Islet of Langerhans (tissue), 1 donor: ENCODE results near the gene RASSF8.

Source experiments
- FAIRE-seq: peaks from one replicate; lab custom pipeline; 2011; peaks lifted over from hg19 to GRCh38; lab: Jason Lieb, UNC

The RASSF8 gene

DNA sequence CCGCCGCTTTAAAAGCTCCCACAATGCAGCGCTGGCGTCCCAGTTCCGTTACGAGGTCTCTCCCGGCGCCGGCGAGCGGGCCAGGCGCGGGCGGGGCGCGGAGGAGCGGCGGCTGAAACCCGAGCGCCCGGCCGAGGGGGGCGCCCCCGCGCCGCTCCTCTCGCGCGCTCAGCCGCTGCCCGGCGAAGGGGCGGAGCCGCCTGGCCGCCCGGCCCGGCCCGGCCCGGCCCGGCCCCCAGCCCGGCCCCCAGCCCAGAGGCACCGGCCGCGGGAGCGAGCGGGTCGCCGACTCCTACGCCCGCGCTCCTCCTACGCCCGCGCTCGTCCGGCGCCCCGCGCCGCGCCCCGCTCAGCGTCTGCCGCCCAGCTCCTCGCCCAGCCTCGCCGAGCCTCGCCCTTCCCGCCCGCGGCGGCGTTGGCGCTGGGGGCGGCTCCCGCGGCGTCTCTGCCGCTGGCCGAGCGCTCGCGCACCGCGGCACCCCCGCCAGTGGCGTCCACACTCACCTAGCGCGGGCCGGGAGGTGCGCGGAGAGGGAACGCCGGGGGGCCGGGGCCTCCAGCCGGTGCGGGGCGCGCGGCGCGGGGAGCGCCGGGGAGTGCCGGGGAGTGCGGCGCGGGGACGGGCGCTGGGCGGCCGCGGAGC, at the start of gene RASSF8:
RASSF8 (plus strand) TSS at position 255 of the 643 bp plus-strand sequence. CDS start 96,662 bp downstream, outside the sequence.
- no peak for FAIRE-seq

DNA sequence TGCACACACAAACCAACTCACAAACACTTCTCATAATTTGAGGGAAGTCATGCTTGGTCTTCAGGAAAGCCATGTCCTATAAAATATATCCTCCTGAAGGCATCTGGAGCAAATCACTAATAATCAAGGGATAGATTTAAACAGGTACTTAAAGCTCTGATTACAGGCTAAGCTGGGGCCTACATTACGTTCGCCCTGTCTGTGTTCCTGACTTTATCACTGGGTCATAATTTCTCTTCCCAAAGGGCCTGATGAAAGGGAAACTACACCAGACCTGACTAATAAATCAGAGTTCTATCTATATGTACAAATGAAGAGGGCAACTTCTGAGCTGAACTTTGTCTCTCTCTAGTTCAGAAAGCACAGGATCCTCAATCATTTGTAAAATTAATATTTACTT, 43.9 kb upstream of the RASSF8 start:
- no peak for FAIRE-seq

DNA sequence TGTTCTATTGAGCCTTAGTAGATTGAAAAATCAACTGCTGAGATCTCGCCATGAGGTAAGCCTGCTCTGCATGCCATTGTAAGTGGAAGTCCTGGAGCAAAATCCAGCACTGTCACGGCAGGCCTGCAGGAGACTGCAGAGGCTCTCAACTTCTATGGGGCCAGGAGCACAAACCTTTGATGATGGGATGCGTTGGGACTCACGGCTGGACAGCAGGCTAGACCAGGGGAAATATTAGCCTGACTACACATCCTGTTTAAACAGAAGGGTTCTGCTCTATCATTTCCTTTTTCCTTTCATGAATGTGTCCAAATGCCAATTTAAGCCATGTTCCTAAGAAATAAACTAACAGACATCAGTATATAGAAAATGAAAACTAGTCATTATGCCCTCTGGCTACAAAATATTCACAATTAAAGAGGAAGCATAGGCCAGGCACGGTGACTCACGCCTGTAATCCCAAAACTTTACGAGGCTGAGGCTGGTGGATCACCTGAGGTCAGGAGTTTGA, 33.9 kb upstream of the RASSF8 start:
- FAIRE-seq = no peak

DNA sequence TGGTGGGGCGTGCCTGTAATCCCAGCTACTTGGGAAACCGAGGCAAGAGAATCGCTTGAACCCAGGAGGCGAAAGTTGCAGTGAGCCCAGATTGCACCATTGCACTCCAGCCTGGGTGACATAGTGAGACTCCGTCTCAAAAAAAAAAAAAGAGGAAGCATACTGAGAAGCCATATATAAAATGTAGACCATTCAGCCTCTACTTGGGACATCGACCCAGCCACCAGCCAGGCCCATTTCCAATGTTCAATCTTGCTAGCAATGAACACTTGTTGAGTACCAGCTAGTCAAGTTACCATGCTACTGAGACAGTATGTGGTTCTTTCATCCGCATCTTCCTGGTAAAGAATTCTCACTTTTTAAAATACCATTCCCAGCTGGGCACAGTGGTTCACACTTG, 33.4 kb upstream of the RASSF8 start:
- FAIRE-seq = no peak

- no peak for FAIRE-seq
These were observed 31.9 kb upstream of the RASSF8 start for GRCh38 chr12:25926536-25926935.

- no peak for FAIRE-seq
These were observed 29.3 kb upstream of the RASSF8 start for GRCh38 chr12:25929142-25929541.

- no peak for FAIRE-seq
These were observed 25.5 kb upstream of the RASSF8 start for GRCh38 chr12:25932971-25933370.

GRCh38 chr12:25934456-25934855, 24.0 kb upstream of the RASSF8 start:
- no peak for FAIRE-seq

- no peak for FAIRE-seq
These were observed 22.9 kb upstream of the RASSF8 start for GRCh38 chr12:25935355-25936144.

DNA sequence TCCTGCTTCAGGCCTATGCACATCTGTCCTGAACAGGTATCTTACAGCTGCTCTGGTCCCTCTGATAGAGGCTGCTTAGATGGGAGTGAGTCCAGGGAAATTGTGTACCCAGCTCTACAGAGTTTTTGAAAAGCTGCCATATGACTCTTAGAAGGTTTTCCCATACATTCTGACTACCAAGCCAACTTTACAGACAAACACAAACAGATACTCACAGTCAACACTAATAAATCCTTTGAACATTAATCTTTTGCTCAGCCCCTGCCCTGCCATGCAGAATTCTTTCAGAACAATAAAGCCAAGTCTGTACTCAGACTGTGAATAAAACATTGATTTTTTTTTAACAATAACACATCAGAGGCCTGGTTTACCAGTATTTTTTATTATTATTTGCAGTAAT, 21.4 kb upstream of the RASSF8 start:
- no peak for FAIRE-seq

DNA sequence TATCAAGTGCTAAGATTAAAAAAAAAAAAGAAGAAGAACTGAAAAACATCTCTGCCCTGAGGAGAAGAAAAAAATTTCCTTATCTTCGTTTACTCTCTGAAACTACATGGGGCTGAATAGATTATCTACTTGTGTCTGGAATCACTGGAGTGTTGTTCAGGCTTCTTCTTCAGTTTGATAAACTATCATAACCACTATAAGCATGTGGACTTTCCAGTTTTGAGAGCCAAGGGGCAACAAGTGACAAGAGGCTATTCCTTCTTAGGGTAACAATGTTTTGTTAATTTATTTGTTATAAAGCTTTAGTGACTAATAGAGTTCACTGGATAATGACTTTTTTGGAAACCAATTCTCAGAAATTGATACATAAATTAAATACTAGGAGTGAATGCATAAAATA, 19.9 kb upstream of the RASSF8 start:
- no peak for FAIRE-seq

GRCh38 chr12:25939606-25940005, 18.9 kb upstream of the RASSF8 start:
- no peak for FAIRE-seq

GRCh38 chr12:25940886-25941285, 17.6 kb upstream of the RASSF8 start:
- no peak for FAIRE-seq

- FAIRE-seq = no peak
These were observed 15.8 kb upstream of the RASSF8 start for GRCh38 chr12:25942709-25943108.

DNA sequence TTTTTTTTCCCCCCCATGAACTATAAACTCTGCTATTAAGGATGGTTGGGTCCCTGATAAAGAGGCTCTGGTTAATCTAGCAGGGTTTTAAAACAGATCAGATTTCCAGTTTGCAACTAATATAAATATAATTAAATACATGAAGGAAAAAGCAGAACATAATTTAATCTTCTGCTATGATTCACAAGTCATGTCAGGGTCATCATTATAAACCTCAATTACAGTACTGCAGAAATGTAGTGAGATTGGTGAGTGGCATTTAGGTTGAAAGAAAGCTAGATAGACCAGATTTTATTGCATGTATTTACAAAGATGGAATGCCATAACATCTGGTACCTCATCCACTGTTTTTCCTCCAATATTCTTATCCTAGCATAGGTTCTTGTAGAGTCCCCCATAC, 14.5 kb upstream of the RASSF8 start:
- no peak for FAIRE-seq

DNA sequence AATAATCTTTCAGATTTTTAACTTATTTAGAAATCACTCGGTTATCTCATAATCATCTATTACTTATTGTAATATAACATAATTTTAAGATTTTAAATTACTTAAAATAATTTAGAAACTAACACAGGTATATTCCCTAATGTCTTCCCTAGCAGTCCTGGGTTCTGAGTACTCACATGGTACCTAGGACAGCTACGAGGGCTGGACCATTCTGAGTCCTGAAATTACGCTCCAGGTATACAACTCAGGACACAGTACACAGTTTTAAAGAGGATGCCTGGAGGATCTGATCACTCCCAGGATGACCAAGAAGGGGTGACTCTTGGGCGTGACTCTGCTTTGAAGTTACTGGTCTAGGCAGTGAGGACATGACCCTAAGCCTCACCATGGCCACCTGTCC, 9.1 kb upstream of the RASSF8 start:
- no peak for FAIRE-seq

DNA sequence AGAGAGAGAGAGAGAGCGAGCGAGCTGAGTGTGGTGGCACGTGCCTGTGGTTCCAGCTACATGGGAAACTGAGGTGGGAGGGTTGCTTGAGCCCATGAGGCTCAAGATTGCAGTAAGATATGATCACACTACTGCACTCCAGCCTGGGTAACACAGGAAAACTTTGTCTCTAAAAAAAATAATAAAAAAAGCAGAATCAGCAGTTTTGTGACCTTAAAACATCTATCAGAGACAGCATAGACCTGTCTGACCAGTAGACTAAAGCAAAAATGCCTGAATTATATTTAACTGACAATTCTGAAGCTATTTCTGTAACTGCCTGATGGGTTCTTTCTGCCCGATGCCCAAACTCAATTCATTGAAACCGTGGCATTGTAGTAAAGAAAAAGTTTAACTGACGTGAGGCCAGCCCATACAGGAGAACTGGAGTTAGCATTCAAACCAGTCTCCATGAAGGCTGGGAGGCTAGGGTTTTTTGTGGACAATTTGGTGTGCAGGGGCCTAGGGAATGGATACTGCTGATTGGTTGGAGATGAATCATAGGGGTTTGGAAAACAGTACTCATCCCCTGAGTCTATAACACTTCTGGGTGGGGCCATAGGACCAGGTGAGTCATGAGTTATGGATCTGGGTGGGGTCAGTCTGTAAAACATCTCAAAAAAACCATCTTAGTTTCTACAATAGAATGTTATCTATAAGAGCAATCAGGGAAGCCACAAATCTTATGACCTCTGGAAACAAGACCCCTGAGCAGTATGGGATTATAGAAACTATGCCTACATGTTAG, 8.0 kb upstream of the RASSF8 start:
- no peak for FAIRE-seq

- no peak for FAIRE-seq
These were observed 572 bp upstream of the RASSF8 start for GRCh38 chr12:25957793-25958427.

- FAIRE-seq = no peak
These were observed 834 bp downstream of the RASSF8 start for GRCh38 chr12:25959071-25959961.

GRCh38 chr12:25960143-25960542, 1.7 kb downstream of the RASSF8 start:
- no peak for FAIRE-seq

- FAIRE-seq = no peak
These were observed 2.5 kb downstream of the RASSF8 start for GRCh38 chr12:25960961-25961360.
